HL-60 (cell line): Measurements from ENCODE around the gene CFAP65.

Source experiments
- DNase-seq, 2 experiments: peaks; one replicate each; pipeline ENCODE4 v3.0.0-alpha.2; 2010 to 2020; ENCODE audit warnings: low read depth in 1 of 2, low spot score in 1 of 2
- H3K27ac ChIP-seq: fragments of 250-450 bp; sonication (Bioruptor Pico); replicated peaks from 2 replicates; pipeline ENCODE4 v1.5.1; 2020; ENCODE audit warnings: mild to moderate bottlenecking, moderate library complexity
- H3K27me3 ChIP-seq: fragments of 250-450 bp; sonication (Bioruptor Pico); 2 replicates; pipeline ENCODE4 v1.5.1; 2021; ENCODE audit warnings: mild to moderate bottlenecking, moderate library complexity; ENCODE audit not compliant: insufficient read depth, poor library complexity, severe bottlenecking
- H3K4me3 ChIP-seq: replicated peaks from 2 replicates; pipeline ENCODE4 v1.5.1; 2011; ENCODE audit warnings: mild to moderate bottlenecking, control low read depth, low read length; ENCODE audit not compliant: insufficient read depth
- GABPA ChIP-seq: IDR thresholded peaks from 2 replicates; pipeline ENCODE4 v1.6.1; 2012; ENCODE audit warnings: low read depth
- POLR2AphosphoS5 ChIP-seq: IDR thresholded peaks from 2 replicates; pipeline ENCODE4 v1.6.1; 2012; ENCODE audit warnings: low read depth
- SPI1 ChIP-seq: IDR thresholded peaks from 2 replicates; pipeline ENCODE4 v1.6.1; 2012; ENCODE audit warnings: low read depth, mild to moderate bottlenecking, borderline replicate concordance
- TF ChIP-seq, protein P1 (sequence below): IDR thresholded peaks from 2 replicates; pipeline ENCODE4 v1.6.1; 2012; ENCODE audit warnings: low read depth; ENCODE audit not compliant: insufficient replicate concordance
- TF ChIP-seq, protein P2 (sequence below): IDR thresholded peaks from one replicate; pipeline ENCODE4 v1.5.1; 2011; ENCODE audit warnings: low read length, control low read depth, inconsistent platforms; ENCODE audit not compliant: insufficient read depth

Gene CFAP65

DNA sequence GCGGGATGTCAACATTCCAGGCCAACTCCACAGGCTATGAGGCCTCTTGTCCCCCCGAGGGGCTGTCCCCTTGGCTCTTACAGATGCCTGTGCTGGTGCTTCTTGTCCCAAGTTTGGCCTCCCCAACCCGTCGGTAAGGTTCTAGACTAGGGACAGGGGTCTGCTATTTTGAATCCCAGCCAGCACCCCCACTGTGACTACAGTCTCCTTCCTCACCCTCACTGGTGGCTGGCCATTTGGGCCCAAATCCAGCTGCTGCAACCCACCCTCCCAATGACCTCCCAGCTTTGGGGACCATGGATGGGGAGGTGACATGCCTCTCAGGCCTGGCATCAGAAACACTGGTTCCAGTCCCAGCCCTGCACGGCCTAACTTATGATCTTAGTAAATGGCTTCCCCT, 18.7 kb downstream of the CFAP65 start:
- no peak for DNase-seq
- peaks cover 4% of the 10 kb centered on the region for H3K27me3 ChIP-seq
- TF ChIP-seq SPI1 (no peak), POLR2AphosphoS5 (no peak), GABPA (no peak)
- TF ChIP-seq, protein P1, sequence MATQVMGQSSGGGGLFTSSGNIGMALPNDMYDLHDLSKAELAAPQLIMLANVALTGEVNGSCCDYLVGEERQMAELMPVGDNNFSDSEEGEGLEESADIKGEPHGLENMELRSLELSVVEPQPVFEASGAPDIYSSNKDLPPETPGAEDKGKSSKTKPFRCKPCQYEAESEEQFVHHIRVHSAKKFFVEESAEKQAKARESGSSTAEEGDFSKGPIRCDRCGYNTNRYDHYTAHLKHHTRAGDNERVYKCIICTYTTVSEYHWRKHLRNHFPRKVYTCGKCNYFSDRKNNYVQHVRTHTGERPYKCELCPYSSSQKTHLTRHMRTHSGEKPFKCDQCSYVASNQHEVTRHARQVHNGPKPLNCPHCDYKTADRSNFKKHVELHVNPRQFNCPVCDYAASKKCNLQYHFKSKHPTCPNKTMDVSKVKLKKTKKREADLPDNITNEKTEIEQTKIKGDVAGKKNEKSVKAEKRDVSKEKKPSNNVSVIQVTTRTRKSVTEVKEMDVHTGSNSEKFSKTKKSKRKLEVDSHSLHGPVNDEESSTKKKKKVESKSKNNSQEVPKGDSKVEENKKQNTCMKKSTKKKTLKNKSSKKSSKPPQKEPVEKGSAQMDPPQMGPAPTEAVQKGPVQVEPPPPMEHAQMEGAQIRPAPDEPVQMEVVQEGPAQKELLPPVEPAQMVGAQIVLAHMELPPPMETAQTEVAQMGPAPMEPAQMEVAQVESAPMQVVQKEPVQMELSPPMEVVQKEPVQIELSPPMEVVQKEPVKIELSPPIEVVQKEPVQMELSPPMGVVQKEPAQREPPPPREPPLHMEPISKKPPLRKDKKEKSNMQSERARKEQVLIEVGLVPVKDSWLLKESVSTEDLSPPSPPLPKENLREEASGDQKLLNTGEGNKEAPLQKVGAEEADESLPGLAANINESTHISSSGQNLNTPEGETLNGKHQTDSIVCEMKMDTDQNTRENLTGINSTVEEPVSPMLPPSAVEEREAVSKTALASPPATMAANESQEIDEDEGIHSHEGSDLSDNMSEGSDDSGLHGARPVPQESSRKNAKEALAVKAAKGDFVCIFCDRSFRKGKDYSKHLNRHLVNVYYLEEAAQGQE = no peak

DNA sequence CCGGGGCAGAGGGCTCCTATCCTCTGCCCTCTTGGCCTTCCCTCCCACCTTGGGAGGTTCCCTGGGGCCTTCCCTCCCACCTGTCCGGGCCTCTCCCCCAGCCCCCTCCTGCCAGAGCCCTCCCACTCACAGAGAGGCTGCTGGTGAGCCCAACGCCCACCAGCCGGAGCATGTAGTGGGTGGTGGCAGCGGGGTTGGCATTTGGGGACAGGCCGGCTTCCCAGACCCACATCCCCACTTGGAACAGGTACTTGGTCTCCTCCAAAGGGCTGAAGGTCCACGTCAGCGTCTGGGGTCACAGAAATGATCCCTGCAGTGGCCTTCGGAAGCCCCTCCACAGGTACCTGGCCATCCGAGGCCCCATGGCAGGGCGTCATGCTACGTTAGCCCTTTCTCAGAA, 19.3 kb downstream of the CFAP65 start:
- TF ChIP-seq SPI1 (no peak), POLR2AphosphoS5 (no peak), GABPA (no peak)
- TF ChIP-seq, protein P1 = no peak
- TF ChIP-seq, protein P2, sequence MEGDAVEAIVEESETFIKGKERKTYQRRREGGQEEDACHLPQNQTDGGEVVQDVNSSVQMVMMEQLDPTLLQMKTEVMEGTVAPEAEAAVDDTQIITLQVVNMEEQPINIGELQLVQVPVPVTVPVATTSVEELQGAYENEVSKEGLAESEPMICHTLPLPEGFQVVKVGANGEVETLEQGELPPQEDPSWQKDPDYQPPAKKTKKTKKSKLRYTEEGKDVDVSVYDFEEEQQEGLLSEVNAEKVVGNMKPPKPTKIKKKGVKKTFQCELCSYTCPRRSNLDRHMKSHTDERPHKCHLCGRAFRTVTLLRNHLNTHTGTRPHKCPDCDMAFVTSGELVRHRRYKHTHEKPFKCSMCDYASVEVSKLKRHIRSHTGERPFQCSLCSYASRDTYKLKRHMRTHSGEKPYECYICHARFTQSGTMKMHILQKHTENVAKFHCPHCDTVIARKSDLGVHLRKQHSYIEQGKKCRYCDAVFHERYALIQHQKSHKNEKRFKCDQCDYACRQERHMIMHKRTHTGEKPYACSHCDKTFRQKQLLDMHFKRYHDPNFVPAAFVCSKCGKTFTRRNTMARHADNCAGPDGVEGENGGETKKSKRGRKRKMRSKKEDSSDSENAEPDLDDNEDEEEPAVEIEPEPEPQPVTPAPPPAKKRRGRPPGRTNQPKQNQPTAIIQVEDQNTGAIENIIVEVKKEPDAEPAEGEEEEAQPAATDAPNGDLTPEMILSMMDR = no peak
- DNase-seq = no peak
- Histone ChIP-seq H3K27ac (no peak overlapping the region), H3K27me3 (peaks cover 4% of the 10 kb centered on the region), H3K4me3 (no peak overlapping the region)

More for the DNA sequence above, 18.7 kb downstream of the CFAP65 start:
- Histone ChIP-seq H3K27ac (no peak overlapping the region), H3K4me3 (no peak overlapping the region)

DNA sequence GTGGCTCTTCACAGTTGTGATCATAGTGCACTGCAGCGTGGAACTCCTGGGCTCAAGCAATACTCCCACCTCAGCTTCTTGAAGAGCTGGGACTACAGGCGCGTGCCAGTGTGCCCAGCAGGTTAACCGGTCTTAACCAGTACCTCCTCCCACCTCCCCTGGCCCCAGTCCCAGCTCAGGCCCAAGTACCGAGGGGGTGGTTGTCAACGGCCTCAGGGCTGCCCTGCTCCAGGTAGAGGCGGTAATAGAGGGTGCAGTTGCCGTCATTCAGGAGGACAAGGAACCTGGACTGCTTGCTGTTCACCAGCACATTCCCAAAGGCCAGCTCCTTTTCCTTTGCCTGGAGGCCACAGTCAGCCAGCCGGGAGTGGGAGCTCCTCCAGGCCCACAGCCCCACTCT, 19.7 kb downstream of the CFAP65 start:
- Histone ChIP-seq H3K27me3 (peaks cover 4% of the 10 kb centered on the region), H3K27ac (no peak overlapping the region), H3K4me3 (no peak overlapping the region)
- TF ChIP-seq, protein P2 = no peak
- TF ChIP-seq POLR2AphosphoS5 = no peak
- TF ChIP-seq GABPA = no peak
- TF ChIP-seq SPI1 = no peak
- TF ChIP-seq, protein P1 = no peak
- no peak for DNase-seq
